ENCODE results near the gene IGFN1. TPM values are rescaled to one million over a fixed set of nuclear protein-coding genes. Genes with fewer than 3 reads are reported as not detected.

Gene IGFN1
- total and polyA plus RNA-seq, 4 donors, result 0.03 to 0.14 (median 0.08) TPM; not detected in 1

GRCh38 chr1:201155354-201155753 lies 35.3 kb upstream of the IGFN1 start:
- H3K27me3 ChIP-seq (ENCODE audit: control insufficient read depth in 4 of 4, insufficient read depth in 4 of 4, low read length in 3 of 4), result no peaks in the 10 kb centered on the region
- DNase-seq (ENCODE audit: low spot score), result no peak
- H3K9ac ChIP-seq (ENCODE audit: low read depth in 1 of 2, low read length in 2 of 2), result no peak overlapping the region
- WGBS, result 94% methylated on average over 2 of the region's 2 CpGs
- H3K27ac ChIP-seq (ENCODE audit: low read depth in 1 of 2, low read length in 2 of 2), result no peak overlapping the region
- peaks cover 0 to 8% (median 0%) of the 10 kb centered on the region in 4 donors for H3K36me3 ChIP-seq (ENCODE audit: control insufficient read depth in 4 of 4, insufficient read depth in 3 of 4, low read depth in 1 of 4, low read length in 3 of 4)
- H3K4me3 ChIP-seq (ENCODE audit: low read depth in 1 of 3, low read length in 3 of 3), result no peak overlapping the region
- no peak for TF ChIP-seq FOXA2 (IDR thresholded peaks at IDR 0.05)
- no peak for TF ChIP-seq NR2F2 (IDR thresholded peaks at IDR 0.05)
- no peak for TF ChIP-seq ATF3 (IDR thresholded peaks at IDR 0.05)
- TF ChIP-seq SP1 (IDR thresholded peaks at IDR 0.05), result no peak
- no peak for TF ChIP-seq CTCF (IDR thresholded peaks at IDR 0.05; ENCODE audit: low read depth, low read length, missing input control)
- H3K9me3 ChIP-seq (ENCODE audit: control insufficient read depth in 4 of 4, low read length in 3 of 4), result no peaks in the 10 kb centered on the region
- peaks cover 5 to 16% (median 12%) of the 10 kb centered on the region in 4 donors for H3K4me1 ChIP-seq (ENCODE audit: control insufficient read depth in 4 of 4, insufficient read depth in 4 of 4, low read length in 3 of 4)

GRCh38 chr1:201156346-201156745 lies 34.3 kb upstream of the IGFN1 start:
- no peak overlapping the region for H3K9ac ChIP-seq (ENCODE audit: low read depth in 1 of 2, low read length in 2 of 2)
- no peak overlapping the region for H3K4me3 ChIP-seq (ENCODE audit: low read depth in 1 of 3, low read length in 3 of 3)
- peaks cover 0 to 2% (median 0%) of the 10 kb centered on the region in 4 donors for H3K36me3 ChIP-seq (ENCODE audit: control insufficient read depth in 4 of 4, insufficient read depth in 3 of 4, low read depth in 1 of 4, low read length in 3 of 4)
- H3K4me1 ChIP-seq (ENCODE audit: control insufficient read depth in 4 of 4, insufficient read depth in 4 of 4, low read length in 3 of 4), result peaks cover 5 to 16% (median 12%) of the 10 kb centered on the region in 4 donors
- DNase-seq (ENCODE audit: low spot score), result no peak
- no peak for TF ChIP-seq YY1 (IDR thresholded peaks at IDR 0.05)
- TF ChIP-seq, protein P1, sequence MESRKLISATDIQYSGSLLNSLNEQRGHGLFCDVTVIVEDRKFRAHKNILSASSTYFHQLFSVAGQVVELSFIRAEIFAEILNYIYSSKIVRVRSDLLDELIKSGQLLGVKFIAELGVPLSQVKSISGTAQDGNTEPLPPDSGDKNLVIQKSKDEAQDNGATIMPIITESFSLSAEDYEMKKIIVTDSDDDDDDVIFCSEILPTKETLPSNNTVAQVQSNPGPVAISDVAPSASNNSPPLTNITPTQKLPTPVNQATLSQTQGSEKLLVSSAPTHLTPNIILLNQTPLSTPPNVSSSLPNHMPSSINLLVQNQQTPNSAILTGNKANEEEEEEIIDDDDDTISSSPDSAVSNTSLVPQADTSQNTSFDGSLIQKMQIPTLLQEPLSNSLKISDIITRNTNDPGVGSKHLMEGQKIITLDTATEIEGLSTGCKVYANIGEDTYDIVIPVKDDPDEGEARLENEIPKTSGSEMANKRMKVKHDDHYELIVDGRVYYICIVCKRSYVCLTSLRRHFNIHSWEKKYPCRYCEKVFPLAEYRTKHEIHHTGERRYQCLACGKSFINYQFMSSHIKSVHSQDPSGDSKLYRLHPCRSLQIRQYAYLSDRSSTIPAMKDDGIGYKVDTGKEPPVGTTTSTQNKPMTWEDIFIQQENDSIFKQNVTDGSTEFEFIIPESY (IDR thresholded peaks at IDR 0.05), result no peak
- TF ChIP-seq RAD21 (IDR thresholded peaks at IDR 0.05), result no peak
- TF ChIP-seq HNF4G (IDR thresholded peaks at IDR 0.05), result no peak
- TF ChIP-seq, protein P2, sequence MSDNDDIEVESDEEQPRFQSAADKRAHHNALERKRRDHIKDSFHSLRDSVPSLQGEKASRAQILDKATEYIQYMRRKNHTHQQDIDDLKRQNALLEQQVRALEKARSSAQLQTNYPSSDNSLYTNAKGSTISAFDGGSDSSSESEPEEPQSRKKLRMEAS (IDR thresholded peaks at IDR 0.05), result no peak
- TF ChIP-seq GABPA (IDR thresholded peaks at IDR 0.05 in 1 of 2, conservative IDR thresholded peaks at IDR 0.05 in 1 of 2), result no peak
- TF ChIP-seq CTCF (IDR thresholded peaks at IDR 0.05; ENCODE audit: low read depth, low read length, missing input control), result no peak
- no peak for TF ChIP-seq TAF1 (conservative IDR thresholded peaks at IDR 0.05)
- no peak for TF ChIP-seq FOXA2 (IDR thresholded peaks at IDR 0.05)
- TF ChIP-seq FOXA1 (IDR thresholded peaks at IDR 0.05), result no peak
- no peak for TF ChIP-seq SP1 (IDR thresholded peaks at IDR 0.05)
- TF ChIP-seq NR2F2 (IDR thresholded peaks at IDR 0.05), result no peak
- TF ChIP-seq, protein P3, sequence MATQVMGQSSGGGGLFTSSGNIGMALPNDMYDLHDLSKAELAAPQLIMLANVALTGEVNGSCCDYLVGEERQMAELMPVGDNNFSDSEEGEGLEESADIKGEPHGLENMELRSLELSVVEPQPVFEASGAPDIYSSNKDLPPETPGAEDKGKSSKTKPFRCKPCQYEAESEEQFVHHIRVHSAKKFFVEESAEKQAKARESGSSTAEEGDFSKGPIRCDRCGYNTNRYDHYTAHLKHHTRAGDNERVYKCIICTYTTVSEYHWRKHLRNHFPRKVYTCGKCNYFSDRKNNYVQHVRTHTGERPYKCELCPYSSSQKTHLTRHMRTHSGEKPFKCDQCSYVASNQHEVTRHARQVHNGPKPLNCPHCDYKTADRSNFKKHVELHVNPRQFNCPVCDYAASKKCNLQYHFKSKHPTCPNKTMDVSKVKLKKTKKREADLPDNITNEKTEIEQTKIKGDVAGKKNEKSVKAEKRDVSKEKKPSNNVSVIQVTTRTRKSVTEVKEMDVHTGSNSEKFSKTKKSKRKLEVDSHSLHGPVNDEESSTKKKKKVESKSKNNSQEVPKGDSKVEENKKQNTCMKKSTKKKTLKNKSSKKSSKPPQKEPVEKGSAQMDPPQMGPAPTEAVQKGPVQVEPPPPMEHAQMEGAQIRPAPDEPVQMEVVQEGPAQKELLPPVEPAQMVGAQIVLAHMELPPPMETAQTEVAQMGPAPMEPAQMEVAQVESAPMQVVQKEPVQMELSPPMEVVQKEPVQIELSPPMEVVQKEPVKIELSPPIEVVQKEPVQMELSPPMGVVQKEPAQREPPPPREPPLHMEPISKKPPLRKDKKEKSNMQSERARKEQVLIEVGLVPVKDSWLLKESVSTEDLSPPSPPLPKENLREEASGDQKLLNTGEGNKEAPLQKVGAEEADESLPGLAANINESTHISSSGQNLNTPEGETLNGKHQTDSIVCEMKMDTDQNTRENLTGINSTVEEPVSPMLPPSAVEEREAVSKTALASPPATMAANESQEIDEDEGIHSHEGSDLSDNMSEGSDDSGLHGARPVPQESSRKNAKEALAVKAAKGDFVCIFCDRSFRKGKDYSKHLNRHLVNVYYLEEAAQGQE (IDR thresholded peaks at IDR 0.05), result no peak
- no peak for TF ChIP-seq ATF3 (IDR thresholded peaks at IDR 0.05)
- no peak for TF ChIP-seq HNF4A (conservative IDR thresholded peaks at IDR 0.05)
- TF ChIP-seq JUND (IDR thresholded peaks at IDR 0.05), result no peak
- no peak for TF ChIP-seq RXRA (IDR thresholded peaks at IDR 0.05)
- TF ChIP-seq EGR1 (IDR thresholded peaks at IDR 0.05; ENCODE audit: low read depth in 2 of 2), result no peak
- H3K27me3 ChIP-seq (ENCODE audit: control insufficient read depth in 4 of 4, insufficient read depth in 4 of 4, low read length in 3 of 4), result no peaks in the 10 kb centered on the region
- WGBS, result 85% methylated on average over 3 of the region's 3 CpGs
- no peak overlapping the region for H3K27ac ChIP-seq (ENCODE audit: low read depth in 1 of 2, low read length in 2 of 2)
- H3K9me3 ChIP-seq (ENCODE audit: control insufficient read depth in 4 of 4, low read length in 3 of 4), result no peaks in the 10 kb centered on the region
